ENCODE data around the gene JAZF1. TPM values are rescaled to one million over a fixed set of nuclear protein-coding genes. Genes with fewer than 3 reads are reported as not detected.
A peak's percentile ranks its signal among the peaks of the same experiment; 100 is the strongest.

The JAZF1 gene
- polyA plus RNA-seq, 3 donors, result 12.1 to 18.1 (median 17.2) TPM

DNA sequence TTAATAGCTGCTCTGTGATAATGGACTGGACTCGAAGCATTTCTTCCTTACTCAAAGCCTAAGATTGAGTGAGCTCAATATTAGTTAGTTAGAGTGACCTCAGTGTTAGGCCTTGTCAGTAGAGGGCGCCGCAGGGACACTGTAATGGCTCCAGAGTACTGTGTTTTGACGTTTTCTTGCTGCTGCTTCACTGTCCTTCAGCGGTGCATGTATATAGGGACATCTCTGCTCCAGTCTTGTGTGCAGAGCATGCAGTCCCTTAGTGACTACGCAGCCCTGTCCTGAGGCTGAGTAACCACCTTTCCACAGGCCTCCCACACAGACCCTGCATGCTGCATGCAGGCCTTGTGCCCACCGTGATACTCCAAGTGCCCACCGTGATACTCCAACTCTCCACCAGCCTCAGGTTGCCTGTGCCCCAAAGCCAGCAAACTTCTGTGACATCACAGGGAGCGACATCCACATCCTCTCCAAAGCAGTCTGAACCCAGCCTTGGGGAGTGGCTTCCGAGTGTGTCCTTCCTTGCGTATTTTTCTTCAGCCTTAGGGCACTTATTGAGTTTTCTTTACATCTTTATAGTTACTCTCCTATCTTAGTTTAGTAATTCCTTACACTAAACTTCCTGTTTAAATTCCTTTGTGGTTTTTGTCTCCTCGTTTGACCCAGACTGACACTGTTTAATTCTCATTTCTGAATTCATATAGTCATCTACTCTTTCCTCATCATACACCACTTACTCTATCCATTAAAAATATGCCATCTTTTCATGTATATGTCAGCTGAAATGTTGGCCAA lies 118.2 kb downstream of the JAZF1 start:
- H3K36me3 Mint-ChIP-seq, result peaks cover 6 to 11% of the 10 kb centered on the region in 2 donors
- H3K9ac ChIP-seq (ENCODE audit: insufficient read depth, low read length, poor library complexity, severe bottlenecking), result no peak overlapping the region
- H3K4me3 Mint-ChIP-seq, result peak overlapping the region in 1 of 2 donors; percentile 68
- H3K27ac Mint-ChIP-seq, result peak overlapping the region; percentile 63 to 95 (median 92)
- H3K4me3 ChIP-seq (replicated peaks in 1 of 3; ENCODE audit: low read depth in 2 of 3, low read length in 3 of 3), result peak overlapping the region in 1 of 3 experiments; percentile 40
- peak overlapping the region; percentile 60 for H3K4me2 ChIP-seq (replicated peaks; ENCODE audit: extremely low read depth, low read length, poor library complexity, severe bottlenecking)
- H2AFZ ChIP-seq (ENCODE audit: insufficient read depth, low read depth, low read length, poor library complexity, severe bottlenecking), result no peak overlapping the region
- peaks cover 43% of the 10 kb centered on the region for H3K4me1 Mint-ChIP-seq
- whole genome bisulfite sequencing (ENCODE audit: insufficient coverage), result 69% methylated on average over 10 of the region's 12 CpGs
- peaks cover 29% of the 10 kb centered on the region for H3K79me2 ChIP-seq (ENCODE audit: insufficient read depth, low read length)
- peaks cover 0 to 2% (median 0%) of the 10 kb centered on the region in 3 donors for H3K27me3 Mint-ChIP-seq (ENCODE audit: low read depth in 3 of 3)
- no peaks in the 10 kb centered on the region for H3K36me3 ChIP-seq (replicated peaks in 1 of 2; ENCODE audit: control insufficient read depth in 1 of 2, insufficient read depth in 2 of 2, low read length in 2 of 2)
- intact Hi-C loops (cut with micrococcal nuclease), result loop anchor here (5.0 kb wide), 1 partner anchor 35 kb away; no protein-coding TSS in a partner anchor
- H3K9me3 ChIP-seq (replicated peaks in 1 of 2; ENCODE audit: control insufficient read depth in 1 of 2, insufficient read depth in 1 of 2, low read length in 2 of 2), result no peaks in the 10 kb centered on the region
- no peaks in the 10 kb centered on the region for H3K27me3 ChIP-seq (ENCODE audit: control insufficient read depth in 2 of 2, insufficient read depth in 2 of 2, low read length in 2 of 2)
- H3K9me3 Mint-ChIP-seq, result peaks cover 0 to 8% (median 0%) of the 10 kb centered on the region in 7 donors
- peak; percentile 84 for TF ChIP-seq CTCF (IDR thresholded peaks at IDR 0.05)
- H4K20me1 ChIP-seq (ENCODE audit: insufficient read depth, low read length), result peaks cover 54% of the 10 kb centered on the region
- peak overlapping the region; percentile 72 to 83 for H3K27ac ChIP-seq (ENCODE audit: low read depth in 1 of 2, low read length in 2 of 2)
- H3K4me1 ChIP-seq (ENCODE audit: control insufficient read depth in 1 of 2, insufficient read depth in 2 of 2, low read length in 2 of 2), result peaks cover 23 to 39% of the 10 kb centered on the region in 2 donors
- DNase-seq, result peak; percentile 59 to 78 (median 60)

GRCh38 chr7:28061824-28062196 lies 118.8 kb downstream of the JAZF1 start:
- H3K9me3 Mint-ChIP-seq, result peaks cover 0 to 8% (median 0%) of the 10 kb centered on the region in 7 donors
- peaks cover 23% of the 10 kb centered on the region for H3K79me2 ChIP-seq (ENCODE audit: insufficient read depth, low read length)

More at GRCh38 chr7:28061824-28062196, 118.8 kb downstream of the JAZF1 start:
- intact Hi-C loops (cut with micrococcal nuclease), result loop anchor here (5.0 kb wide), 1 partner anchor 35 kb away; no protein-coding TSS in a partner anchor
- DNase-seq, result no peak
- Histone ChIP-seq H3K27me3 (ENCODE audit: control insufficient read depth in 2 of 2, insufficient read depth in 2 of 2, low read length in 2 of 2) (no peaks in the 10 kb centered on the region), H2AFZ (ENCODE audit: insufficient read depth, low read depth, low read length, poor library complexity, severe bottlenecking) (no peak overlapping the region), H3K27ac (ENCODE audit: low read depth in 1 of 2, low read length in 2 of 2) (peak overlapping the region in 1 of 2 donors; percentile 83), H3K9ac (ENCODE audit: insufficient read depth, low read length, poor library complexity, severe bottlenecking) (no peak overlapping the region), H3K36me3 (replicated peaks in 1 of 2; ENCODE audit: control insufficient read depth in 1 of 2, insufficient read depth in 2 of 2, low read length in 2 of 2) (no peaks in the 10 kb centered on the region), H3K9me3 (replicated peaks in 1 of 2; ENCODE audit: control insufficient read depth in 1 of 2, insufficient read depth in 1 of 2, low read length in 2 of 2) (no peaks in the 10 kb centered on the region), H3K4me2 (replicated peaks; ENCODE audit: extremely low read depth, low read length, poor library complexity, severe bottlenecking) (peak overlapping the region; percentile 60), H3K4me3 (replicated peaks in 1 of 3; ENCODE audit: low read depth in 2 of 3, low read length in 3 of 3) (no peak overlapping the region), H4K20me1 (ENCODE audit: insufficient read depth, low read length) (peaks cover 54% of the 10 kb centered on the region), H3K4me1 (ENCODE audit: control insufficient read depth in 1 of 2, insufficient read depth in 2 of 2, low read length in 2 of 2) (peaks cover 23 to 39% of the 10 kb centered on the region in 2 donors)
- Mint-ChIP-seq H3K4me1 (peaks cover 43% of the 10 kb centered on the region), H3K27ac (peak overlapping the region in 5 of 7 donors; percentile 63 to 95 (median 92)), H3K4me3 (no peak overlapping the region), H3K36me3 (peaks cover 6 to 11% of the 10 kb centered on the region in 2 donors), H3K27me3 (ENCODE audit: low read depth in 3 of 3) (peaks cover 0 to 2% (median 0%) of the 10 kb centered on the region in 3 donors)
- WGBS (ENCODE audit: insufficient coverage), result no CpG with 5 or more reads among the region's 4 CpGs
- TF ChIP-seq CTCF (IDR thresholded peaks at IDR 0.05), result no peak
